ENCODE measurements around the gene FOXO6. TPM values are rescaled to one million over a fixed set of nuclear protein-coding genes. Genes with fewer than 3 reads are reported as not detected.
A peak's percentile ranks its signal among the peaks of the same experiment; 100 is the strongest.

Gene FOXO6
- polyA plus RNA-seq, 1 of the 3 experiments (the other 2 are of a cell fraction): 0.35 TPM

- TF ChIP-seq CTCF (IDR thresholded peaks at IDR 0.05) (no peak), REST (IDR thresholded peaks at IDR 0.05; ENCODE audit: low read depth, low read length) (no peak), RCOR1 (IDR thresholded peaks at IDR 0.05; ENCODE audit: low read length) (no peak), TCF12 (IDR thresholded peaks at IDR 0.05) (no peak), CHD2 (IDR thresholded peaks at IDR 0.05; ENCODE audit: low read length, partially characterized antibody) (no peak), RFX5 (IDR thresholded peaks at IDR 0.05; ENCODE audit: low read length) (no peak)
These were observed 56.1 kb downstream of the FOXO6 start (continued) for GRCh38 chr1:41417335-41417682.

- Histone ChIP-seq H3K27ac (ENCODE audit: low read depth in 2 of 2, low read length in 1 of 2) (peak overlapping the region in 1 of 2 experiments; percentile 65; a peak in 2 of 4 replicates), H4K20me1 (ENCODE audit: insufficient read depth) (no peaks in the 10 kb centered on the region), H3F3A (replicated peaks; ENCODE audit: insufficient read depth) (peaks cover 10% of the 10 kb centered on the region), H3K9me3 (no peaks in the 10 kb centered on the region), H3K27me3 (ENCODE audit: insufficient read depth) (no peaks in the 10 kb centered on the region), H3K4me3 (ENCODE audit: low read depth in 2 of 2, low read length in 1 of 2) (no peak overlapping the region), H3K9ac (no peak overlapping the region), H3K79me2 (ENCODE audit: insufficient read depth) (no peaks in the 10 kb centered on the region), H2AFZ (ENCODE audit: low read depth) (no peak overlapping the region), H3K9me2 (no peaks in the 10 kb centered on the region), H3K4me2 (no peak overlapping the region), H3K36me3 (replicated peaks in 1 of 2; ENCODE audit: control insufficient read depth in 1 of 2, insufficient read depth in 2 of 2, low read length in 1 of 2) (no peaks in the 10 kb centered on the region), H3K4me1 (ENCODE audit: control insufficient read depth in 1 of 2, insufficient read depth in 2 of 2, low read depth in 1 of 2, low read length in 1 of 2) (peaks cover 12 to 43% of the 10 kb centered on the region in 2 experiments; a peak in 3 of 4 replicates)
- WGBS (ENCODE audit: low lambda C conversion rate): 90% methylated on average over 6 of the region's 6 CpGs
- TF ChIP-seq SIN3A (IDR thresholded peaks at IDR 0.05; ENCODE audit: borderline replicate concordance, low read depth, low read length): no peak
- no peak for TF ChIP-seq JUND (IDR thresholded peaks at IDR 0.05)
- no peak for TF ChIP-seq TEAD4 (IDR thresholded peaks at IDR 0.05; ENCODE audit: borderline replicate concordance, insufficient read depth)
- POLR2A ChIA-PET: no interaction called here
- CTCF ChIA-PET: interaction anchor here (0.5 to 9.2 kb wide), 50 partner anchors 10 to 718 kb away, joined by 3 to 174 read pairs (median 5); partner anchors contain the start of genes EDN2 and FOXO6
- DNase-seq: no peak
These were observed 56.5 kb downstream of the FOXO6 start for GRCh38 chr1:41417746-41418145.
